HCT116 (cell line): ENCODE measurements around the gene NR6A1. TPM values are rescaled to one million over a fixed set of nuclear protein-coding genes. Genes with fewer than 3 reads are reported as not detected.

ENCODE experiments used
- ATAC-seq: fragments of 200-7000 bp; cut with Tn5 transposase; 2 replicates; pipeline ENCODE4 v1.9.1; 2020; ENCODE audit warnings: mild to moderate bottlenecking, moderate library complexity
- BruUV-seq: library from RNA; stranded (reverse); fragments of 400-500 nt; replicated peaks from 2 replicates; lab custom pipeline; 2021; lab: Mats Ljungman, UMichigan
- CTCF ChIA-PET: fragments of 300-600 bp; sonication (Branson Sonifier 250); formaldehyde crosslinking; loops from one replicate; lab custom pipeline; 2021; ENCODE audit warnings: antibody characterized with exemption; lab: Charles Lee
- POLR2A ChIA-PET: fragments of 300-600, 350-600 bp; sonication (Branson Sonifier 250); formaldehyde crosslinking; loops from one replicate; lab custom pipeline; 2021; ENCODE audit warnings: antibody characterized with exemption; lab: Charles Lee
- RAD21 ChIA-PET, 2 experiments: fragments of 300-600 bp; sonication (Branson Sonifier 250); formaldehyde crosslinking; loops; one replicate each; lab custom pipeline; 2023; ENCODE audit warnings: low total read pairs in 2 of 2; ENCODE audit not compliant: uncharacterized antibody in 2 of 2, unreplicated experiment in 2 of 2, low non-redundant PET in 1 of 2; lab: Charles Lee
- DNase-seq: peaks from one replicate; pipeline ENCODE4 v3.0.0-alpha.2; 2010; ENCODE audit warnings: low read depth, low spot score
- H2AFZ ChIP-seq: fragments of 200-600 bp; shearing (Covaris generic), sonication (generic); 2 replicates; pipeline ENCODE4 v1.6.1; 2017; ENCODE audit warnings: low read depth, mixed run types, mixed read lengths, antibody characterized with exemption, low read length; ENCODE audit not compliant: poor library complexity, severe bottlenecking
- H3K27ac ChIP-seq: 2 replicates; pipeline ENCODE4 v1.5.1; 2012; ENCODE audit warnings: low read depth, low read length
- H3K27me3 ChIP-seq: fragments of 200-600 bp; sonication (generic); 2 replicates; pipeline ENCODE4 v1.6.1; 2016; ENCODE audit warnings: mixed run types, low read length, mixed read lengths; ENCODE audit not compliant: insufficient read depth
- H3K36me3 ChIP-seq, 2 experiments: fragments of 200-500 bp in 1 of 2; fragments of 200-600 bp in 1 of 2; sonication (Bioruptor generic) in 1 of 2; sonication (generic) in 1 of 2; 2 replicates each; pipeline versions ENCODE4 v1.5.1 to v1.6.1; 2014 to 2016; ENCODE audit warnings: low read length in 2 of 2, inconsistent platforms in 1 of 2, mixed read lengths in 1 of 2, mixed run types in 1 of 2; ENCODE audit not compliant: insufficient read depth in 2 of 2, control insufficient read depth in 1 of 2
- H3K4me1 ChIP-seq, 2 experiments: fragments of 200-600 bp in 1 of 2; sonication (generic) in 1 of 2; 2 replicates each; pipeline versions ENCODE4 v1.5.1 to v1.6.1; 2012 to 2017; ENCODE audit warnings: low read length in 2 of 2, inconsistent platforms in 1 of 2, mild to moderate bottlenecking in 1 of 2, mixed read lengths in 1 of 2, mixed run types in 1 of 2, moderate library complexity in 1 of 2; ENCODE audit not compliant: insufficient read depth in 2 of 2, control insufficient read depth in 1 of 2
- H3K4me2 ChIP-seq: fragments of 200-600 bp; sonication (generic); 2 replicates; pipeline ENCODE4 v1.6.1; 2017; ENCODE audit warnings: mixed run types, low read length, mixed read lengths
- H3K4me3 ChIP-seq, 2 experiments: fragments of 200-600 bp in 1 of 2; sonication (generic) in 1 of 2; replicated peaks in 1 of 2; 2 replicates each; pipeline ENCODE4 v1.5.1; 2011 to 2016; ENCODE audit warnings: low read length in 2 of 2, control low read depth in 1 of 2, low read depth in 1 of 2, mild to moderate bottlenecking in 1 of 2, mixed read lengths in 1 of 2, mixed run types in 1 of 2
- H3K79me2 ChIP-seq: fragments of 200-600 bp; sonication (generic); 2 replicates; pipeline ENCODE4 v1.6.1; 2017; ENCODE audit warnings: mild to moderate bottlenecking, mixed run types, low read length, moderate library complexity, mixed read lengths; ENCODE audit not compliant: insufficient read depth
- H3K9ac ChIP-seq: fragments of 200-600 bp; sonication (generic); 2 replicates; pipeline ENCODE4 v1.6.1; 2016; ENCODE audit warnings: low read length, mixed read lengths
- H3K9me2 ChIP-seq: fragments of 200-600 bp; sonication (generic), shearing (Covaris generic); 2 replicates; pipeline ENCODE4 v1.6.1; 2017; ENCODE audit warnings: mixed run types, mild to moderate bottlenecking, moderate library complexity; ENCODE audit not compliant: insufficient read depth
- H3K9me3 ChIP-seq, 2 experiments: fragments of 200-500 bp in 1 of 2; fragments of 200-600 bp in 1 of 2; sonication (Bioruptor generic) in 1 of 2; sonication (generic) in 1 of 2; 2 replicates each; pipeline ENCODE4 v1.6.1; 2014 to 2017; ENCODE audit warnings: low read length in 2 of 2, mixed read lengths in 2 of 2, inconsistent platforms in 1 of 2, low read depth in 1 of 2, mild to moderate bottlenecking in 1 of 2, mixed run types in 1 of 2, moderate library complexity in 1 of 2; ENCODE audit not compliant: control insufficient read depth in 1 of 2, insufficient read depth in 1 of 2
- H4K20me1 ChIP-seq: fragments of 200-600 bp; sonication (generic), shearing (Covaris generic); 2 replicates; pipeline ENCODE4 v1.6.1; 2017; ENCODE audit warnings: mixed run types, mild to moderate bottlenecking, moderate library complexity; ENCODE audit not compliant: insufficient read depth
- EZH2phosphoT487 ChIP-seq: fragments of 200-600 bp; IDR thresholded peaks from 2 replicates; pipeline ENCODE4 v1.6.1; 2018; ENCODE audit warnings: antibody characterized with exemption, borderline replicate concordance
- SIN3A ChIP-seq: IDR thresholded peaks from 2 replicates; pipeline ENCODE4 v1.6.1; 2012; ENCODE audit warnings: low read depth
- TCF7L2 ChIP-seq: IDR thresholded peaks from 2 replicates; pipeline ENCODE4 v1.7.0; 2011; ENCODE audit warnings: borderline replicate concordance, inconsistent platforms; ENCODE audit not compliant: insufficient read depth, insufficient read length; ENCODE audit errors: extremely low read depth
- ZFX ChIP-seq: fragments of 450-650 bp; IDR thresholded peaks from 2 replicates; pipeline ENCODE4 v1.6.1; 2017
- ZNF274 ChIP-seq: fragments of 200-500 bp; sonication (Bioruptor generic); IDR thresholded peaks from 2 replicates; pipeline ENCODE4 v1.6.1; 2014; ENCODE audit warnings: mild to moderate bottlenecking, low read depth, low read length, inconsistent platforms
- intact Hi-C: fragments of 100-400 bp; cut with micrococcal nuclease; formaldehyde crosslinking; loops from 2 replicates; pipeline ENCODE4 v1.10.0; 2022
- total RNA-seq: library from RNA; stranded (reverse); gene quantifications from one replicate; pipeline ENCODE4 v1.2.1, GENCODE V29; 2021; ENCODE audit not compliant: unreplicated experiment

NR6A1 gene
- total RNA-seq, 1 experiment from 2014 or later, result 9.9 TPM

- Histone ChIP-seq H2AFZ (no peak overlapping the region), H3K27ac (no peak overlapping the region)
- TF ChIP-seq SIN3A, result no peak
- no peak for TF ChIP-seq EZH2phosphoT487
- TF ChIP-seq, all 23 proteins: peak for 0
- ATAC-seq (no peak), DNase-seq (no peak)
- no peaks in the 10 kb centered on the region for H3K9me2 ChIP-seq
- H3K9ac ChIP-seq, result no peak overlapping the region
- H3K4me1 ChIP-seq, result peaks cover 12 to 41% of the 10 kb centered on the region in 2 experiments
- ChIA-PET RAD21 (interaction anchor here in 1 of 2 experiments (3.3 kb wide), 1 partner anchor 60 kb away, joined by 13 read pairs; the partner anchor contains the start of gene WDR38), CTCF (interaction anchor here (2.1 kb wide), 1 partner anchor 60 kb away, joined by 15 read pairs; the partner anchor contains the start of gene WDR38), POLR2A (no interaction called here)
- no peak overlapping the region for H3K4me2 ChIP-seq
- H3K79me2 ChIP-seq, result no peaks in the 10 kb centered on the region
- BruUV-seq, result no TSS peak
- no peak overlapping the region for H3K4me3 ChIP-seq
- H3K36me3 ChIP-seq, result no peaks in the 10 kb centered on the region
- H4K20me1 ChIP-seq, result no peaks in the 10 kb centered on the region
- H3K27me3 ChIP-seq, result no peaks in the 10 kb centered on the region
- no peaks in the 10 kb centered on the region for H3K9me3 ChIP-seq
- intact Hi-C loops, result no loop called here
Observed at GRCh38 chr9:124792257-124793014, 21.3 kb upstream of the NR6A1 start.

- intact Hi-C loops, result no loop called here
- CTCF ChIA-PET, result interaction anchor here (2.8 kb wide), 1 partner anchor 62 kb away, joined by 13 read pairs; the partner anchor contains the start of gene WDR38
- no peaks in the 10 kb centered on the region for H3K36me3 ChIP-seq
- no peak overlapping the region for H3K4me2 ChIP-seq
- H3K9me3 ChIP-seq, result no peaks in the 10 kb centered on the region
- TF ChIP-seq ZNF274 (no peak), ZFX (no peak), TCF7L2 (no peak)
- H3K79me2 ChIP-seq, result no peaks in the 10 kb centered on the region
- ATAC-seq, result no peak
- no peaks in the 10 kb centered on the region for H4K20me1 ChIP-seq
- peaks cover 7 to 26% of the 10 kb centered on the region in 2 experiments; a peak in 3 of 4 replicates for H3K4me1 ChIP-seq
- no peak overlapping the region for H3K9ac ChIP-seq
- POLR2A ChIA-PET, result interaction anchor here (0.6 kb wide), 1 partner anchor 186 kb away, joined by 3 read pairs; no protein-coding TSS in a partner anchor
- no peak overlapping the region for H2AFZ ChIP-seq
- RAD21 ChIA-PET, result no interaction called here
- no peaks in the 10 kb centered on the region for H3K27me3 ChIP-seq
- H3K9me2 ChIP-seq, result no peaks in the 10 kb centered on the region
- no peak overlapping the region for H3K4me3 ChIP-seq
- H3K27ac ChIP-seq, result no peak overlapping the region
- no TSS peak for BruUV-seq
- no peak for DNase-seq
Observed at GRCh38 chr9:124790801-124791505, 19.8 kb upstream of the NR6A1 start.
